ENCODE data around the gene DUOXA1. TPM values are rescaled to one million over a fixed set of nuclear protein-coding genes. Genes with fewer than 3 reads are reported as not detected.

Gene DUOXA1
- polyA plus RNA-seq, 1 of the 3 experiments (the other 2 are of a cell fraction), result 0.02 TPM

DNA sequence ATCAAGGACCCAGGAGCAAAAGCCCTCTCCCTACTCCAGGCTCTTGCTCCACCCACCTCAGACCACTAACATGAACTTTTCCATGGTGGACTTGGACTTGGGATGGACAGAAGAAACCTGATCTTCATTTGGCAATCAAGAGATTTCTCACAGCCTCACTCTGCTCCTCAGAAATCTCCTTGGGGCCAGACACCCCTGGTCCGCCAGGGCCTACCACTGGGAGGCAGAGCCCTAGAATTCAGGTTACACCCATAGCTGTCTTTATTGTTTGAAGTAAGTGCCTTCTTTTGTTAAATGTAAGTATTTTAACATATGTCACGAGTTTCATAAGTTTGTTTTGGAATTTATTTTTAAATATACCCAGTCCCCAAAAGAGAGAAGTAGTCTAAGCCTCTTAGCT is 44.9 kb upstream of the DUOXA1 start:
- Histone ChIP-seq H3K27ac (ENCODE audit: low read depth in 2 of 2, low read length in 1 of 2) (no peak overlapping the region), H3K79me2 (ENCODE audit: insufficient read depth) (no peaks in the 10 kb centered on the region), H3K4me3 (ENCODE audit: low read depth in 2 of 2, low read length in 1 of 2) (no peak overlapping the region), H3K9me2 (no peaks in the 10 kb centered on the region), H3F3A (replicated peaks; ENCODE audit: insufficient read depth) (no peaks in the 10 kb centered on the region), H2AFZ (ENCODE audit: low read depth) (no peak overlapping the region), H3K9me3 (no peaks in the 10 kb centered on the region), H3K27me3 (ENCODE audit: insufficient read depth) (no peaks in the 10 kb centered on the region), H3K4me2 (no peak overlapping the region), H3K4me1 (ENCODE audit: control insufficient read depth in 1 of 2, insufficient read depth in 2 of 2, low read depth in 1 of 2, low read length in 1 of 2) (peaks cover 0 to 38% of the 10 kb centered on the region in 2 experiments; a peak in 2 of 4 replicates), H3K9ac (no peak overlapping the region), H4K20me1 (ENCODE audit: insufficient read depth) (no peaks in the 10 kb centered on the region), H3K36me3 (replicated peaks in 1 of 2; ENCODE audit: control insufficient read depth in 1 of 2, insufficient read depth in 2 of 2, low read length in 1 of 2) (peaks cover 0 to 6% of the 10 kb centered on the region in 2 experiments)
- 88% methylated on average over 2 of the region's 2 CpGs for WGBS (ENCODE audit: low lambda C conversion rate)
- ChIA-PET CTCF (interaction anchor here (2.3 kb wide), 1 partner anchor 12 kb away, joined by 8 read pairs; no protein-coding TSS in a partner anchor), POLR2A (interaction anchor here (1.1 to 2.1 kb wide), 2 partner anchors 10 to 13 kb away, joined by 4 to 6 read pairs; partner anchors contain the start of gene SHF)
- TF ChIP-seq FOSL2 (IDR thresholded peaks at IDR 0.05; ENCODE audit: borderline replicate concordance, low read depth), result no peak
- no peak for TF ChIP-seq FOXJ3 (CRISPR knock-in tag; IDR thresholded peaks at IDR 0.05)
- TF ChIP-seq TAF1 (IDR thresholded peaks at IDR 0.05; ENCODE audit: borderline replicate concordance, low read depth, low read length), result no peak
- no peak for TF ChIP-seq NRF1 (IDR thresholded peaks at IDR 0.05; ENCODE audit: low read depth, low read length)
- TF ChIP-seq, protein P1, sequence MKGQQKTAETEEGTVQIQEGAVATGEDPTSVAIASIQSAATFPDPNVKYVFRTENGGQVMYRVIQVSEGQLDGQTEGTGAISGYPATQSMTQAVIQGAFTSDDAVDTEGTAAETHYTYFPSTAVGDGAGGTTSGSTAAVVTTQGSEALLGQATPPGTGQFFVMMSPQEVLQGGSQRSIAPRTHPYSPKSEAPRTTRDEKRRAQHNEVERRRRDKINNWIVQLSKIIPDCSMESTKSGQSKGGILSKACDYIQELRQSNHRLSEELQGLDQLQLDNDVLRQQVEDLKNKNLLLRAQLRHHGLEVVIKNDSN (IDR thresholded peaks at IDR 0.05; ENCODE audit: borderline replicate concordance, low read depth), result no peak
- TF ChIP-seq, protein P2, sequence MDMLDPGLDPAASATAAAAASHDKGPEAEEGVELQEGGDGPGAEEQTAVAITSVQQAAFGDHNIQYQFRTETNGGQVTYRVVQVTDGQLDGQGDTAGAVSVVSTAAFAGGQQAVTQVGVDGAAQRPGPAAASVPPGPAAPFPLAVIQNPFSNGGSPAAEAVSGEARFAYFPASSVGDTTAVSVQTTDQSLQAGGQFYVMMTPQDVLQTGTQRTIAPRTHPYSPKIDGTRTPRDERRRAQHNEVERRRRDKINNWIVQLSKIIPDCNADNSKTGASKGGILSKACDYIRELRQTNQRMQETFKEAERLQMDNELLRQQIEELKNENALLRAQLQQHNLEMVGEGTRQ (IDR thresholded peaks at IDR 0.05; ENCODE audit: borderline replicate concordance, low read depth, low read length), result no peak
- no peak for TF ChIP-seq SIN3A (IDR thresholded peaks at IDR 0.05; ENCODE audit: borderline replicate concordance, low read depth, low read length)
- TF ChIP-seq TEAD4 (IDR thresholded peaks at IDR 0.05; ENCODE audit: borderline replicate concordance, insufficient read depth), result no peak
- DNase-seq, result no peak

DNA sequence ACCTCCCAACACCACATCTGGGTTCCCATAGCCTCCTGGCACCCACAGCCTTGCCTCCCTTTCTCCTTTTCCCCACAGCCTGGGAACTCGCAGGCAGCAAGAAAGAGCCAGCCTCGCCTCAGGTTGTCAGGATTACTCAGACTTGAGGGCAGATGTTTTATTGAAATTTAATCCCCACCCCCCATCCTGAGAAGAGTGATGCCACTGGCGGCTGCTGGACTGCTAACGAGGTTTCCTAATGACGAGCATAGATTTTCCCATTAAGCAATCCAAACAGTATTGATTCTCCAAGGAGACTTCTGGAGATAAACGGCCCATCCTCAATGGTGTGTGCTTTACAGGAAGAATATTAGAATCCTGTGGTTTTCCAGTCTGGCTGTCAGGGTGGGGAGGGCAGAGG is 44.4 kb upstream of the DUOXA1 start:
- no peak overlapping the region for H3K27ac ChIP-seq (ENCODE audit: low read depth in 2 of 2, low read length in 1 of 2)
- WGBS (ENCODE audit: low lambda C conversion rate), result 85% methylated on average over 6 of the region's 6 CpGs
- no peaks in the 10 kb centered on the region for H4K20me1 ChIP-seq (ENCODE audit: insufficient read depth)
- peaks cover 0 to 6% of the 10 kb centered on the region in 2 experiments for H3K36me3 ChIP-seq (replicated peaks in 1 of 2; ENCODE audit: control insufficient read depth in 1 of 2, insufficient read depth in 2 of 2, low read length in 1 of 2)
- no peak overlapping the region for H3K4me2 ChIP-seq
- H3K4me3 ChIP-seq (ENCODE audit: low read depth in 2 of 2, low read length in 1 of 2), result no peak overlapping the region
- H3K9ac ChIP-seq, result no peak overlapping the region
- H2AFZ ChIP-seq (ENCODE audit: low read depth), result no peak overlapping the region
- no peaks in the 10 kb centered on the region for H3K27me3 ChIP-seq (ENCODE audit: insufficient read depth)
- no peak for DNase-seq
- CTCF ChIA-PET, result no interaction called here
- peaks cover 0 to 42% of the 10 kb centered on the region in 2 experiments; a peak in 2 of 4 replicates for H3K4me1 ChIP-seq (ENCODE audit: control insufficient read depth in 1 of 2, insufficient read depth in 2 of 2, low read depth in 1 of 2, low read length in 1 of 2)
- POLR2A ChIA-PET, result interaction anchor here (2.1 kb wide), 1 partner anchor 14 kb away, joined by 6 read pairs; the partner anchor contains the start of gene SHF
- no peaks in the 10 kb centered on the region for H3F3A ChIP-seq (replicated peaks; ENCODE audit: insufficient read depth)
- no peaks in the 10 kb centered on the region for H3K9me3 ChIP-seq
- H3K79me2 ChIP-seq (ENCODE audit: insufficient read depth), result no peaks in the 10 kb centered on the region
- no peaks in the 10 kb centered on the region for H3K9me2 ChIP-seq
- no peak for TF ChIP-seq YY1 (IDR thresholded peaks at IDR 0.05; ENCODE audit: low read depth)
- TF ChIP-seq TCF12 (IDR thresholded peaks at IDR 0.05), result no peak
- no peak for TF ChIP-seq GATA2 (CRISPR knock-in tag; IDR thresholded peaks at IDR 0.05)
- TF ChIP-seq, protein P3, sequence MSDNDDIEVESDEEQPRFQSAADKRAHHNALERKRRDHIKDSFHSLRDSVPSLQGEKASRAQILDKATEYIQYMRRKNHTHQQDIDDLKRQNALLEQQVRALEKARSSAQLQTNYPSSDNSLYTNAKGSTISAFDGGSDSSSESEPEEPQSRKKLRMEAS (IDR thresholded peaks at IDR 0.05; ENCODE audit: low read depth), result no peak
- TF ChIP-seq RXRA (IDR thresholded peaks at IDR 0.05; ENCODE audit: borderline replicate concordance, low read depth), result no peak
- TF ChIP-seq RFX5 (IDR thresholded peaks at IDR 0.05; ENCODE audit: low read length), result no peak
- no peak for TF ChIP-seq ELF1 (IDR thresholded peaks at IDR 0.05)
- TF ChIP-seq, protein P4, sequence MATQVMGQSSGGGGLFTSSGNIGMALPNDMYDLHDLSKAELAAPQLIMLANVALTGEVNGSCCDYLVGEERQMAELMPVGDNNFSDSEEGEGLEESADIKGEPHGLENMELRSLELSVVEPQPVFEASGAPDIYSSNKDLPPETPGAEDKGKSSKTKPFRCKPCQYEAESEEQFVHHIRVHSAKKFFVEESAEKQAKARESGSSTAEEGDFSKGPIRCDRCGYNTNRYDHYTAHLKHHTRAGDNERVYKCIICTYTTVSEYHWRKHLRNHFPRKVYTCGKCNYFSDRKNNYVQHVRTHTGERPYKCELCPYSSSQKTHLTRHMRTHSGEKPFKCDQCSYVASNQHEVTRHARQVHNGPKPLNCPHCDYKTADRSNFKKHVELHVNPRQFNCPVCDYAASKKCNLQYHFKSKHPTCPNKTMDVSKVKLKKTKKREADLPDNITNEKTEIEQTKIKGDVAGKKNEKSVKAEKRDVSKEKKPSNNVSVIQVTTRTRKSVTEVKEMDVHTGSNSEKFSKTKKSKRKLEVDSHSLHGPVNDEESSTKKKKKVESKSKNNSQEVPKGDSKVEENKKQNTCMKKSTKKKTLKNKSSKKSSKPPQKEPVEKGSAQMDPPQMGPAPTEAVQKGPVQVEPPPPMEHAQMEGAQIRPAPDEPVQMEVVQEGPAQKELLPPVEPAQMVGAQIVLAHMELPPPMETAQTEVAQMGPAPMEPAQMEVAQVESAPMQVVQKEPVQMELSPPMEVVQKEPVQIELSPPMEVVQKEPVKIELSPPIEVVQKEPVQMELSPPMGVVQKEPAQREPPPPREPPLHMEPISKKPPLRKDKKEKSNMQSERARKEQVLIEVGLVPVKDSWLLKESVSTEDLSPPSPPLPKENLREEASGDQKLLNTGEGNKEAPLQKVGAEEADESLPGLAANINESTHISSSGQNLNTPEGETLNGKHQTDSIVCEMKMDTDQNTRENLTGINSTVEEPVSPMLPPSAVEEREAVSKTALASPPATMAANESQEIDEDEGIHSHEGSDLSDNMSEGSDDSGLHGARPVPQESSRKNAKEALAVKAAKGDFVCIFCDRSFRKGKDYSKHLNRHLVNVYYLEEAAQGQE (IDR thresholded peaks at IDR 0.05; ENCODE audit: low read depth, low read length), result no peak
- TF ChIP-seq, protein P5, sequence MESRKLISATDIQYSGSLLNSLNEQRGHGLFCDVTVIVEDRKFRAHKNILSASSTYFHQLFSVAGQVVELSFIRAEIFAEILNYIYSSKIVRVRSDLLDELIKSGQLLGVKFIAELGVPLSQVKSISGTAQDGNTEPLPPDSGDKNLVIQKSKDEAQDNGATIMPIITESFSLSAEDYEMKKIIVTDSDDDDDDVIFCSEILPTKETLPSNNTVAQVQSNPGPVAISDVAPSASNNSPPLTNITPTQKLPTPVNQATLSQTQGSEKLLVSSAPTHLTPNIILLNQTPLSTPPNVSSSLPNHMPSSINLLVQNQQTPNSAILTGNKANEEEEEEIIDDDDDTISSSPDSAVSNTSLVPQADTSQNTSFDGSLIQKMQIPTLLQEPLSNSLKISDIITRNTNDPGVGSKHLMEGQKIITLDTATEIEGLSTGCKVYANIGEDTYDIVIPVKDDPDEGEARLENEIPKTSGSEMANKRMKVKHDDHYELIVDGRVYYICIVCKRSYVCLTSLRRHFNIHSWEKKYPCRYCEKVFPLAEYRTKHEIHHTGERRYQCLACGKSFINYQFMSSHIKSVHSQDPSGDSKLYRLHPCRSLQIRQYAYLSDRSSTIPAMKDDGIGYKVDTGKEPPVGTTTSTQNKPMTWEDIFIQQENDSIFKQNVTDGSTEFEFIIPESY (IDR thresholded peaks at IDR 0.05; ENCODE audit: borderline replicate concordance, low read depth), result no peak
- TF ChIP-seq, protein P2 (IDR thresholded peaks at IDR 0.05; ENCODE audit: borderline replicate concordance, low read depth, low read length), result no peak
- no peak for TF ChIP-seq TAF1 (IDR thresholded peaks at IDR 0.05; ENCODE audit: borderline replicate concordance, low read depth, low read length)
- TF ChIP-seq GABPA (IDR thresholded peaks at IDR 0.05; ENCODE audit: low read depth), result no peak
- no peak for TF ChIP-seq FOXM1 (IDR thresholded peaks at IDR 0.05; ENCODE audit: low read depth)
- TF ChIP-seq RCOR1 (IDR thresholded peaks at IDR 0.05; ENCODE audit: low read length), result no peak
